ENCODE data around the gene ZNF529.

ZNF529 gene

DNA sequence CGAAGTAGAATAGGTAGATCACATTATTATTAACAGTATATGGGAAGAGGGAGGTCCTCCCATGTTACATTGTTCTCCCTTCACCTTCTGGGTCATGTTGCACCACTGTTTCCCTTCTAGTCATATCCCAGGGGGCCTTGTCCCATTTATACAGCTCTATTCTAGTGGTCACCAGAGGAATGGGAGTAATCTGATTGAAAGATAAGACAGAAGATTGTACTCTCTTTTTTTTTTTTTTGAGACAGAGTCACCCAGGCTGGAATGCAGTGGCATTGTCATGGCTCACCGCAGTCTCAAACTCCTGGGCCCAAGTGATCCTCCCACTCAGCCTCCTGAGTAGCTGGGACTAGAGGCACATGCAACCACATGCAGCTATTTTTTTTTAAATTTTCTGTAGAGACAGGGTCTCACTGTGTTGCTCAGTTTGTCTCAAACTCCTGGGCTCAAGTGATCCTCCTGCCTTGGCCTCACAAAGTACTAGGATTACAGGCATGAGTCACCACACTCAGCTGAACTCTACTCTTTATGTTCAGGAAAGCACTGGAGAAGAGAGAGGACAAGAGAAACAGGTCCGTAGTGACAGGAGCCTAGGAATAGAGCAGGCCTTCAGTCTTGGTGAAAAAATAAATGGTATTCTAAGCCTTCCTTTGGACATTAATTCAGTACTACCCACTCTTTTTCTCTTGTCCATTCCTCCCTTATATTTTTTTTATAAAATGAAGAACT is 4.3 kb upstream of the ZNF529 start:
- H3K4me3 ChIP-seq (ENCODE audit: low read depth, low read length), result no peak overlapping the region
- POLR2A ChIA-PET, result no interaction called here
- no peak for DNase-seq (ENCODE audit: low read depth, low spot score)
- CTCF ChIA-PET, result no interaction called here
- TF ChIP-seq, protein P1, sequence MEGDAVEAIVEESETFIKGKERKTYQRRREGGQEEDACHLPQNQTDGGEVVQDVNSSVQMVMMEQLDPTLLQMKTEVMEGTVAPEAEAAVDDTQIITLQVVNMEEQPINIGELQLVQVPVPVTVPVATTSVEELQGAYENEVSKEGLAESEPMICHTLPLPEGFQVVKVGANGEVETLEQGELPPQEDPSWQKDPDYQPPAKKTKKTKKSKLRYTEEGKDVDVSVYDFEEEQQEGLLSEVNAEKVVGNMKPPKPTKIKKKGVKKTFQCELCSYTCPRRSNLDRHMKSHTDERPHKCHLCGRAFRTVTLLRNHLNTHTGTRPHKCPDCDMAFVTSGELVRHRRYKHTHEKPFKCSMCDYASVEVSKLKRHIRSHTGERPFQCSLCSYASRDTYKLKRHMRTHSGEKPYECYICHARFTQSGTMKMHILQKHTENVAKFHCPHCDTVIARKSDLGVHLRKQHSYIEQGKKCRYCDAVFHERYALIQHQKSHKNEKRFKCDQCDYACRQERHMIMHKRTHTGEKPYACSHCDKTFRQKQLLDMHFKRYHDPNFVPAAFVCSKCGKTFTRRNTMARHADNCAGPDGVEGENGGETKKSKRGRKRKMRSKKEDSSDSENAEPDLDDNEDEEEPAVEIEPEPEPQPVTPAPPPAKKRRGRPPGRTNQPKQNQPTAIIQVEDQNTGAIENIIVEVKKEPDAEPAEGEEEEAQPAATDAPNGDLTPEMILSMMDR (IDR thresholded peaks at IDR 0.05; ENCODE audit: insufficient read depth, low read length, missing control alignments), result no peak

DNA sequence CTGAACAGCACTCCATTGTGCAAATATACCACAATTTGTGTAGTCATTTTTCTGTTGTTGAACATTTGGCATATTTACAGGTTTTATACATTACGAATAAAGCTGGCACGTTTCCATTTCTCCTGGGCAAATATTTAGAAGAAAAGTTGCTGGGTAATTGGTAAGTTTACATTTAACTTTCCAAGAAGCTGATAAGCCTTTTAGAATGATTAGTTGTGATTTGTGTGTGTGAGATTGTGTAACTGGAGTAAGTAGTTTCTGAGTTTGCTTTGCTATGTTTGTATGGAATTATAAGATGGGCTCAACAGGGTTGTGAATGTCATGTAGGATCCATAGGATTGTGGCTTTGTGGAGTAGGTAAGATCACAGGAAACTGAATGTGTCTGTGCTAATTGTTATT is 1.6 kb upstream of the ZNF529 start:
- no peak for DNase-seq (ENCODE audit: low read depth, low spot score)
- TF ChIP-seq, protein P1 (IDR thresholded peaks at IDR 0.05; ENCODE audit: insufficient read depth, low read length, missing control alignments), result no peak
- H3K4me3 ChIP-seq (ENCODE audit: low read depth, low read length), result no peak overlapping the region; the same call in 1 of the 2 replicates
- ChIA-PET POLR2A (no interaction called here), CTCF (no interaction called here)

DNA sequence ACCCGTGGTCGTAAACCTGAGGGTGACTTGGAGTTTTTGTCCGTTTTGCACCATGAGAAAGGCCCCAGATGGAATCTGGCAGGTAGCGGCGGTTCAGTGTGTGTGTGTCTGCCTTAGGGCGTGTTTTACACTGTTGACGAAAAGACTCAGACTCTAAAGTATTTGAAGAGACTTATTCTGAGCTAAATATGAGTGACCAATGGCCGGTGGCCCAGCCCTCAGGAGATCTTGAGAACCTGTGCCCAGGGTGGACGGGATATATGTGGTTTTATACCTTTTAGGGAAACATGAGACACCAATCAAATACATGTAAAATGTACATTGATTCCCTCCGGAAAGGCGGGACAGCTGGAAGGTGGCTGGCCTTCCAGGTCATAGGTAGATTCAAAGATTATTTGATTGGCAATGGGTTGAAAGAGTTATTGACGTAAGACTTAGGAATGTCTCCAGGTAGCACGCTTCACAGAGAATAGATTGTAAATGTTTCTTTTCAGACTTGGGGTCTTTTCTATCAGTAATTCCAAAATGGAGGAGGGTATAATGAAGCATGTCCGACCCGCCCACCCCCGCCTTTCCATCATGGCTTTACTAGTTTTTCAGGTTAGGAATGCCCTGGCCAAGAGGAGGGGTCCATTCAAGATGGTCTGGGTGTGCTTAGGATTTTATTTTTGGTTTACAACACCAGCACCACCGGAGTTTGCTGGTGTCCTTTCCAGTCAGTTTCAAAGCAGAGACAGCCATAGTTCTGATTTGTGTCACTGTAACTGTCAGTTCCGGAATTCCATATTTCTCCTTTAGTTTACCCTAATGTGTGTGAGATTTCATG is 1.0 kb upstream of the ZNF529 start:
- CTCF ChIA-PET, result no interaction called here
- POLR2A ChIA-PET, result interaction anchor here (1.2 to 1.3 kb wide), 3 partner anchors 21 to 360 kb away, joined by 3 to 4 read pairs (median 3); partner anchors contain the start of genes ZNF146 and ZNF565
- TF ChIP-seq, protein P1 (IDR thresholded peaks at IDR 0.05; ENCODE audit: insufficient read depth, low read length, missing control alignments), result no peak
- peak; percentile 3 for DNase-seq (ENCODE audit: low read depth, low spot score)
- H3K4me3 ChIP-seq (ENCODE audit: low read depth, low read length), result peak overlapping the region; percentile 97

DNA sequence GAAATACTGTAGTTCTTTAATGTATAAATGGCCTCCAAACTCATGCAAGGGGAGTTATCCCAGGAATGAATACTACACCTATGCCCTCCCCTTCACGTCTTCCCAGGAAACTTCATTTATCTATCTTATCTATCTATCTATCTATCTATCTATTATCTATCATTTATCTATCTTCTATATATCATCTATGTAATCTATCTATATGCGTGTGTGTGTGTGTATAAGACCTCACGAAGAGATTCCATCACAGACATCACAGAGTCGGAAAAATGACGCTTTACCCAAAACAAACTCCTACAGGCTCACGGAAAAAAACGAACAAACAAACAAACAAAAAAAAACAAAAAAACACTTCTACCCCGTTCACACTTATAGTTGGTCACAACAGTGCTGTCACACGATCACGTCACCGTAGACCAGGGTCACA is 486 bp downstream of the ZNF529 start:
- ChIA-PET POLR2A (interaction anchor here (0.6 to 1.3 kb wide), 7 partner anchors 10 to 358 kb away, joined by 3 to 6 read pairs (median 3); partner anchors contain the start of genes ZNF146, ZNF260, ZNF382 and ZNF565), CTCF (no interaction called here)
- H3K4me3 ChIP-seq (ENCODE audit: low read depth, low read length), result peak overlapping the region; percentile 97
- no peak for DNase-seq (ENCODE audit: low read depth, low spot score)
- TF ChIP-seq, protein P1 (IDR thresholded peaks at IDR 0.05; ENCODE audit: insufficient read depth, low read length, missing control alignments), result no peak

DNA sequence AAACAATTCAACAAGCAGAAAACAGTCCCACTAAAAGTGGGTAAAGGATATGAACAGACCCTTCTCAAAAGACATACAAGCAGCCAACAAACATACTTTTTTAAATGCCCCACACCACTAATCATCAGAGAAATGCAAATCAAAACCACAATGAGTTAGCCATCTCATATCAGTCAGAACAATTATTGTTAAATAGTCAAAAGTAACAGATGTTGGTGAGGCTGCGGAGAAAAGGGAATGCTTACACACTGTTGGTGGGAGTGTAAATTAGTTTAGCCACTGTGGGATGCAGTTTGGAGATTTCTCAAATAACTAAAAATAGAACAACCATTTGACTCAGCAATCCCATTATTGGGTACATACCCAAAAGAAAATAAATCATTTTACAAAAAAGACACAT is 8.7 kb downstream of the ZNF529 start:
- DNase-seq (ENCODE audit: low read depth, low spot score), result no peak
- TF ChIP-seq, protein P1 (IDR thresholded peaks at IDR 0.05; ENCODE audit: insufficient read depth, low read length, missing control alignments), result no peak
- H3K4me3 ChIP-seq (ENCODE audit: low read depth, low read length), result no peak overlapping the region
- ChIA-PET POLR2A (no interaction called here), CTCF (interaction anchor here (1.0 kb wide), 1 partner anchor 9 kb away, joined by 3 read pairs; the partner anchor contains the start of gene ZNF529)

Data from AG04449 (cell line).